Loucy (cell line): ENCODE measurements around the gene GNB3.

Source experiments
- CTCF ChIP-seq: fragments of 200-600 bp; sonication (generic); conservative IDR thresholded peaks from 2 replicates; pipeline ENCODE4 v1.5.1; 2014; ENCODE audit warnings: mild to moderate bottlenecking, antibody characterized with exemption, low read length
- EZH2phosphoT487 ChIP-seq: fragments of 200-600 bp; IDR thresholded peaks from 2 replicates; pipeline ENCODE4 v1.6.1; 2018; ENCODE audit warnings: antibody characterized with exemption, mild to moderate bottlenecking, moderate library complexity, borderline replicate concordance

DNA sequence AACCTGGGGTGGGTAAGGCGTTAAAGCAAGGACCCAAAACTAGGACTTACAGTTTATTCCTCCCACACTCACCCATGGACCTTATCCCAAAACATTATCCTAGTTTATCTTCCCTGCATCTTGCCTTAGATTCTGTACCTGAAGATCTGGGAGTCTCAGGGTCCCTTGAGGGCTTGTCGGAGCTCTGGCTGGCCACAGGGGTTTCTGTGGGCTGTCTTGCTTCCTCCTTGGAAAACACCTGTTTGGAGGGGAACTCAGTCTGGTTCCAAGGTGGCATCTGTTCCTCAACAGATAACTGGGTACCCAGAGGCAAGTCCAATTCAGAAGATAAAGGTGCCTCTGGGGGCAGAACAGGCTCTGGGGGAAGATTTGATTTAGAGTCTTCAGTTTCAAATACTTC is 8.7 kb downstream of the GNB3 start:
- TF ChIP-seq CTCF (no peak), EZH2phosphoT487 (no peak)
